Peyer's patch (tissue), 4 donors: ENCODE measurements around the gene ATP7B.

Experiments used
- POLR2A ChIP-seq, 2 donors: fragments of 450-650 bp; IDR thresholded peaks; one replicate each; pipeline ENCODE4 v1.5.1; 2017; ENCODE audit warnings: antibody characterized with exemption in 2 of 2, mild to moderate bottlenecking in 2 of 2, moderate library complexity in 2 of 2
- TF ChIP-seq, protein P1 (sequence below), 6 experiments: fragments of 450-650 bp in 4 of 6; fragments of 200-600 bp in 2 of 6; sonication (generic) in 1 of 6; IDR thresholded peaks; one replicate each; pipeline ENCODE4 v1.5.1; 2017 to 2019; ENCODE audit warnings: antibody characterized with exemption in 6 of 6, mild to moderate bottlenecking in 3 of 6, moderate library complexity in 1 of 6

DNA sequence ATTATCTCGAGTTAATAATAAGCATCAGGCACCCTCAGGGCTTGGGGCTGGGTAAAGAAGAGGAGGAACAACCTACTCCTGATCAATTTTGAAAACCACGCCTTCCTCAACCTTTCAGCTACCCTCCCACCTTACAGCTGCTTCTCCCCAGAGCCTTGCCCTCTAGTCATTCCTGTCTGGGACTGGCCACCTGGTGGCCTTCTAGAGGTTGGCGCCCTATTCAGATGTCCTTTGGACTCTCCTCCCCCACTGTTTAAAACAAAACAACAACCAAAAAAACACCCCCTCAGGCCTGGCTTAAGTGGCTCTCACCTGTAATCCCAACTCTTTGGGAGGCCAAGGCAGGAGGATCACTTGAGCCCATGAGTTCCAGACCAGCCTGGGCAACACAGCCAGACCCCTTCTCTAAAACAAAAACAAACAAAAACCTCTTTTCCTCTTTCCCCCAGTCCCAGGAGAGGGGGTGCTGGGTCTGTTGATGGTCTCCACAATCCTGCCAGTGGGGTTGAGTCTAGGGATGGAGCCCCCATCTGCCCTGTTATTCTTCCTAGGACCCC is 87.2 kb downstream of the ATP7B start:
- TF ChIP-seq, protein P1, sequence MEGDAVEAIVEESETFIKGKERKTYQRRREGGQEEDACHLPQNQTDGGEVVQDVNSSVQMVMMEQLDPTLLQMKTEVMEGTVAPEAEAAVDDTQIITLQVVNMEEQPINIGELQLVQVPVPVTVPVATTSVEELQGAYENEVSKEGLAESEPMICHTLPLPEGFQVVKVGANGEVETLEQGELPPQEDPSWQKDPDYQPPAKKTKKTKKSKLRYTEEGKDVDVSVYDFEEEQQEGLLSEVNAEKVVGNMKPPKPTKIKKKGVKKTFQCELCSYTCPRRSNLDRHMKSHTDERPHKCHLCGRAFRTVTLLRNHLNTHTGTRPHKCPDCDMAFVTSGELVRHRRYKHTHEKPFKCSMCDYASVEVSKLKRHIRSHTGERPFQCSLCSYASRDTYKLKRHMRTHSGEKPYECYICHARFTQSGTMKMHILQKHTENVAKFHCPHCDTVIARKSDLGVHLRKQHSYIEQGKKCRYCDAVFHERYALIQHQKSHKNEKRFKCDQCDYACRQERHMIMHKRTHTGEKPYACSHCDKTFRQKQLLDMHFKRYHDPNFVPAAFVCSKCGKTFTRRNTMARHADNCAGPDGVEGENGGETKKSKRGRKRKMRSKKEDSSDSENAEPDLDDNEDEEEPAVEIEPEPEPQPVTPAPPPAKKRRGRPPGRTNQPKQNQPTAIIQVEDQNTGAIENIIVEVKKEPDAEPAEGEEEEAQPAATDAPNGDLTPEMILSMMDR (IDR thresholded peaks at IDR 0.05): peak in 2 of 6 experiments; percentile 15 to 29
- no peak for TF ChIP-seq POLR2A (IDR thresholded peaks at IDR 0.05)
